Cerebellar nuclear complex (tissue), 1 donor: ENCODE data around the gene EGFL8.

ENCODE experiments used
- DNase-seq, 2 experiments: peaks; one replicate each; lab custom pipeline; 2025; lab: John Stamatoyannopoulos, UW

Gene EGFL8

GRCh38 chr6:32167761-32168262 is 3.4 kb downstream of the EGFL8 start:
- no peak for DNase-seq

DNA sequence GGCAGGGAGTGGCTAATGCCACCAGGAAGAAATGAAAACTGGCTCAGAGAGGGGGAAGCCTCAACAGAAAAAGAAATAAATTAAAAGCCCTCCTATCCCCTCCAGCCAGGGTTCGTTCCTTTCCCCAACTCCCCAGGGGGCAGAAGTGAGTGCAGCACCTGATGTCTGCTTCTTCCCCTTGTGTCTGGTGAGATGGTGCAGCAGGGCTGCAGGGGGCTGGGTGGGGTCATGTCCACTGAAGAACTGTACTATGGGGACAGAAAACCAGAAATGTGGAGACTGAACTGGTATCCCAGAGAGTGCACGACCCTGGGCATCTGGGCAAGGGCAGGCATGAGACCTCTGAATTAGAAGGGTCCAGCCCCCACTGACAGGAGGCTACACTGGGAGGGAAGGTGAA is 4.0 kb downstream of the EGFL8 start:
- no peak for DNase-seq

- DNase-seq, result no peak
Measured at GRCh38 chr6:32168807-32169591, 4.6 kb downstream of the EGFL8 start.

GRCh38 chr6:32170294-32170693 is 5.9 kb downstream of the EGFL8 start:
- DNase-seq, result no peak

GRCh38 chr6:32171234-32171633 is 6.8 kb downstream of the EGFL8 start:
- DNase-seq, result no peak

DNA sequence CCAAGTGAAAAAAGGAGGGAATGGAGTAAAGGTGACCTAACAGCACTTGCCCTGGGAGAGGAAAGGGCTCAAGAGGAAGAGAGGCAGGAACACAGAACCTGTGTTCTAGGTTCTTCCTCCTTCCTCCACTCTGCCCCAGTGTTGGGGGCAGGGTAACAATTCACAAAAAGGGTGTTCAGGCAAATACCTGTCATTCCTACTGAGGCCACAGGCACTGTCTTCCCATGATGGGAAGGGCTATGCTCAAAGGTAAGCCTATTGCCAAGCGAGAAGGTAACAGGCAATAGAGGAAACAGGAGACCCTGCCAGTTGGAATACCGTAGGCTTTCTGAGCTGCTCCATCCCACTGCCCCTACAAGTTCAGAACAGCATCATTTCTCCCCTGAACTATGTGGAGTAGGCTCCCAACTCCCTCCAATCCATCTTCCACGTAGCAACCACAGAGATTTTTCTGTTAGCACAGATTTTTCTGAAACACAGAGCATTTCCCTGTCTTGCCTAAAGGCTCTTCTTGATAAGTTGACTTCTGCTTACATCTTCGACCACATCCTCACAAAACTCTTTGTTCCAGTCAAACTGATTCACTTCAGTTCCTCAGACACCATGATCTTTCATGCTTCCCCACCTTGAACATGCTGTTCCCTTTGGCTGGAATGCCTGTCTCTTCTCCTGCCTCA is 8.8 kb downstream of the EGFL8 start:
- DNase-seq, result no peak

DNA sequence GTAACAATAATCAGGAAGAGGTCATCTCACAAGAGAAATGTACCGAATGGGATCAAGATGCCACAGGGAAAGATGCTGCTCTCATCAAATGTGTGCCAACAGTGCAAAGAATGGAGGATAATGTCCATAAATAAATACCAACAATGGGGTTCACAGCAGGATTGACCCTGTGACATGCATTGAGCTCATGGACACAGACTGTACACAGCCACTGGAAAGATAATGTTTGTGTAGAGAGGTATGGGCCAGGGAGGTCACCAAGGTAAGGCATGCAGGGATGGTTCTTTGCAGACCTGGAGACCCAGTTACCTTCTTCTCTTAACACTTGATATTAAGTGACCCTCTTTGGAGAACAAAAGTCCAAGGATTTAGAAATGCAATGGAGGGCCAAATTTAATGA is 10.0 kb downstream of the EGFL8 start:
- no peak for DNase-seq

DNA sequence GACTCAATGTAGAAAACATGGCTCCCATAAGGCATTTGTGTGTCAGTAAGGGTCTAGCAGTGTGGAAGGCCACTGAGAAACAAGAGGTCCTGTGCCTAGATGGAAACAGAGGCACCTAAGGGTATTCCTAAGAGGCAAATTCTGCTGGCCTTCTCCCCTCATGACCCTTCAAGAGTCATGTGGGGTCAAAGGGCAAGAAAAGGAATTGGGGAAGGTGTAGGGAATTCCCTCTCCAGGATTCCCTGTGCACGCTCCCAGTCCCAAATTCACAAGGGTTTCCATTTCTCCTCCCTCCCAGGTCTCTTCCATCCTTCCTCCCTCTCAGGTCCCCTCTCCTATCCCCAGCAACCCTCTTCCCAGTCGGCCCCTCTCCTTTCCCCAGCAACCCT is 10.9 kb downstream of the EGFL8 start:
- DNase-seq, result no peak

DNA sequence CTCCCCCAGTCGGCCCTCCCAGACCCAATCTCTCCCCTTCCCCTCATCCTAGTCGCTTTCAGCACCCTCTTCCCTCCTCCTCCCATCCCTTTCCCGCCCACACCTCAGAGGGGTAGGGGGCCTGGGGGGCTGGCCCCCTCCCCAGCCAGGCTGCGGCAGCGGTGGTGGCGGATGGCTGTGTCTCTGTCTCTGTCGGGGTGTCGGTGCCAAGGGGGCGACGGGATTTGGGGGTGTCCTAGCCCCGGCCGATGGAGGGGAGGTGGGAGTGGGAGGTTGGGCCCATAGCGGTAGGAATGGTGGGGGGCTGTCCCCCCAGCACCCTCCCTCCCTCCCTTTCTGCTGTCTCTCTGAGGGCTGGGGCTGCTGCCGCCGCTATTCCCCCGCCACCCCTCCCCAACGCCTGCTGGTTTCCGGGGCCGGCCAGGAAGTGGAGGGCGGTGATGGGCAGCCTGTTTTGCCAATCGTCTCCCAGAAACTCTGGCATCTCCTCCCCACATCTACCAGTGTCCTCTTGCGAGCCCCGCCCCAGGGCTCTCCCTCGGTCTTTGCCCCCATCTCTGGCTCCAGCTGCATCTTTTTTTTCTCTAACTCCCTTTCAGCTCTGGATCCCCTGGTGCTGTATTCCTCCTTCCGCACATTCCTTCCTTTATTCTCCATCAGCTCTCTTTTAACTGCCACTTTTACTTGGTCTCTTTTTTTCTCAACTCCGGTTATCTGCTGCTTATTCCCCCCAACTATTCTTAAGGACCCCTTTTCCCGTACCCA is 11.5 kb downstream of the EGFL8 start, which contains the start of gene AGPAT1:
AGPAT1 (minus strand) TSS at position 374 of the 765 bp plus-strand sequence. CDS start 4,588 bp downstream, outside the sequence.
- DNase-seq, result peak; percentile 88 to 92

GRCh38 chr6:32176476-32177182 is 12.2 kb downstream of the EGFL8 start:
- no peak for DNase-seq

- DNase-seq, result no peak
Measured at GRCh38 chr6:32177183-32177787, 12.9 kb downstream of the EGFL8 start.

- DNase-seq, result peak; percentile 98 to 100
Measured at GRCh38 chr6:32177788-32178546, 13.6 kb downstream of the EGFL8 start, which contains the start of gene RNF5. TSS of gene RNF5 (plus strand) at chr6:32178405. CDS start at chr6:32178512, 107 bp downstream.

- no peak for DNase-seq
Measured at GRCh38 chr6:32178547-32179440, 14.4 kb downstream of the EGFL8 start.

- no peak for DNase-seq
Measured at GRCh38 chr6:32179766-32180405, 15.5 kb downstream of the EGFL8 start.

DNA sequence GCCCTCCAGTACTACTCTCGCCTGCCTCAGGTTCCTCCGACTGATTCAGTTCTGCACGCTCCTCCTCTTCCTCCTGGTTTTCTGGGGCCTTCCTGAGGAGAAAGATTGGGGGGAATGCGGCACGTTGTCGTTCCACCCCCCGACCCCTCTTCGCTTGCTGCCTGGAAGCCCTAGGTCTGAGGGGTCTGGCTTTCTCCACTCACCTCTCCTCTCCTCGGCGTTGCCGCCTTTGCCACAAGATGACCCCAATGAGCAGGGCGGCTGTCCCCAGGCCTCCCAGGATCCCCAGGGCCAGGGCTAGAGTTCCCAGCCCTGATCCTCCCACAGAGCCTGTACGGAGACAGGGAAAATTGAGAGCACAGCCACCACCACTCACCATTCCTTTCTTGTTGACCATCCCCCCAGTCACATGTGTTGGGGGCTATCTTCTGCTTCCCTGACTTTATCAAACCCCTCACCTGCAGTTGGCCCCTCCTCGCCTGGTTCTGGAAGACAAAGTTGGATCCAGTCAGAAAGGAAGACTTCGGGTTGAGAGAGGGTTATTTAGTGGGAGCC is 16.8 kb downstream of the EGFL8 start:
- no peak for DNase-seq

DNA sequence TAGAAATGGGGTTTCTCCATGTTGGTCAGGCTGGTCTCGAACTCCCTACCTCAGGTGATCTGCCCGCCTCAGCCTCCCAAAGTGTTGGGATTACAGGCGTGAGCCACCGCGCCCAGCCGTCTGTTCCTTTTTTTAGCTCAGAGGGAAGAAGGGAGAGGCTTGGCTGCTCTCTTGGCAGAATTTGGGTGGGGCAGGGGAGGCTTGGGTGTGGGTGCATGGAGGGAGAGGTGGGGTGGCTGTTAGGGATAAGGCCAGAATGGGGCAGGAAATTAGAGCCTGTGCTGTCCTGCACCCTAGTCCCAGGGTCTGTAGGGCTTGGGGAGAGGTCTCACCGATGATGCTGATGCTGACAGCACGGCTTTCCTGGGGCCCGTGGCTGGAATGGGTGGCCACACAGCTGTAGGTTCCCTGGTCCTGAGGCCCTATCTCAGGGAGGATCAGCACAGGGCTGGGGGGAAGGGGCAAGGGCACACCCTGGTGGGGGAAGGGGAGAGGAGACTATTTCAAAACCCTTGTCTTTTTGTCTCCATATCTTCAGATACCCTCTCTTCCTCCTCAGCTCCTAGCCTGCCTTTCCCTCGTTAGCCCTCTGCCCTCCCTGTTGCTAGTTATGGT is 17.6 kb downstream of the EGFL8 start:
- no peak for DNase-seq

GRCh38 chr6:32182555-32182981 is 18.2 kb downstream of the EGFL8 start:
- no peak for DNase-seq

- no peak for DNase-seq
Measured at GRCh38 chr6:32183030-32183429, 18.6 kb downstream of the EGFL8 start.
